KMS-11 (cell line): ENCODE data around the gene TMTC1.

Experiments
- H2AFZ ChIP-seq: fragments of 200-600 bp; sonication (generic); 2 replicates; pipeline ENCODE4 v1.6.1; 2016; ENCODE audit warnings: antibody characterized with exemption, mixed run types, low read depth
- H3K27ac ChIP-seq: fragments of 200-600 bp; sonication (generic); 2 replicates; pipeline ENCODE4 v1.6.1; 2016; ENCODE audit warnings: mild to moderate bottlenecking, mixed run types
- H3K27me3 ChIP-seq: fragments of 200-600 bp; sonication (generic); 2 replicates; pipeline ENCODE4 v1.6.1; 2017; ENCODE audit warnings: mild to moderate bottlenecking, low read depth, mixed run types, moderate library complexity; ENCODE audit not compliant: insufficient read depth
- H3K36me3 ChIP-seq: fragments of 200-600 bp; sonication (generic); 2 replicates; pipeline ENCODE4 v1.6.1; 2017; ENCODE audit warnings: mild to moderate bottlenecking, mixed run types; ENCODE audit not compliant: insufficient read depth
- H3K4me1 ChIP-seq: fragments of 200-600 bp; sonication (generic); 2 replicates; pipeline ENCODE4 v1.6.1; 2016; ENCODE audit warnings: mild to moderate bottlenecking, low read depth, mixed run types; ENCODE audit not compliant: poor library complexity, severe bottlenecking
- H3K4me2 ChIP-seq: fragments of 200-600 bp; sonication (generic); 2 replicates; pipeline ENCODE4 v1.7.0; 2016; ENCODE audit warnings: mild to moderate bottlenecking, mixed run types
- H3K4me3 ChIP-seq: fragments of 200-600 bp; sonication (generic); IDR thresholded peaks from 2 replicates; pipeline ENCODE4 v1.6.1; 2017; ENCODE audit warnings: low read depth, low read length, mixed read lengths; ENCODE audit not compliant: insufficient read depth
- H3K79me2 ChIP-seq: fragments of 200-600 bp; sonication (generic); 2 replicates; pipeline ENCODE4 v1.6.1; 2016; ENCODE audit warnings: low read depth, mixed run types; ENCODE audit not compliant: insufficient read depth
- H3K9ac ChIP-seq: fragments of 200-600 bp; sonication (generic); 2 replicates; pipeline ENCODE4 v1.6.1; 2016; ENCODE audit warnings: mild to moderate bottlenecking, mixed run types
- H4K20me1 ChIP-seq: fragments of 200-600 bp; sonication (generic); 2 replicates; pipeline ENCODE4 v1.6.1; 2016; ENCODE audit warnings: mild to moderate bottlenecking, mixed run types; ENCODE audit not compliant: insufficient read depth
- TF ChIP-seq, protein P1 (sequence below): fragments of 200-600 bp; sonication (generic); conservative IDR thresholded peaks from 2 replicates; pipeline ENCODE4 v1.6.1; 2017; ENCODE audit warnings: low read depth, mild to moderate bottlenecking, antibody characterized with exemption, low read length, moderate library complexity, mixed read lengths

Gene TMTC1

DNA sequence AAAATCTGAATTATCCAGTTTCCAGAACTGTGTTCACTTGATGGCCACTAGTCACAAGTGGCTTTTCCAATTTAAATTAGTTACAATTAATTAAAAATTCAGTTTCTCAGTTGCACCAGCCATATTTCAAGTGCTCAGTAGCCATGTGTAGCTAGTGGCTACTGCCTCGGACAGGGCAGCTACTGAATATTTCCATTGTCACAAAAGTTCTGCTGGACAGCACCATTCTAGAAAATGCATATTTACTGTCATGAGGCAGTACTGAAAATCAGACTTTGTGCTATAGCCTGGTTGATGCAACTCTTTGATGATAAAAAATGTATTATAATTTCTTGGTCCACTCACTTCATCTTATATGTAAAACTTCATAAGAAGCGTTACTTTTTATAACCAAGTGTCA, 274.8 kb downstream of the TMTC1 start:
- no peaks in the 10 kb centered on the region for H3K27me3 ChIP-seq
- TF ChIP-seq, protein P1, sequence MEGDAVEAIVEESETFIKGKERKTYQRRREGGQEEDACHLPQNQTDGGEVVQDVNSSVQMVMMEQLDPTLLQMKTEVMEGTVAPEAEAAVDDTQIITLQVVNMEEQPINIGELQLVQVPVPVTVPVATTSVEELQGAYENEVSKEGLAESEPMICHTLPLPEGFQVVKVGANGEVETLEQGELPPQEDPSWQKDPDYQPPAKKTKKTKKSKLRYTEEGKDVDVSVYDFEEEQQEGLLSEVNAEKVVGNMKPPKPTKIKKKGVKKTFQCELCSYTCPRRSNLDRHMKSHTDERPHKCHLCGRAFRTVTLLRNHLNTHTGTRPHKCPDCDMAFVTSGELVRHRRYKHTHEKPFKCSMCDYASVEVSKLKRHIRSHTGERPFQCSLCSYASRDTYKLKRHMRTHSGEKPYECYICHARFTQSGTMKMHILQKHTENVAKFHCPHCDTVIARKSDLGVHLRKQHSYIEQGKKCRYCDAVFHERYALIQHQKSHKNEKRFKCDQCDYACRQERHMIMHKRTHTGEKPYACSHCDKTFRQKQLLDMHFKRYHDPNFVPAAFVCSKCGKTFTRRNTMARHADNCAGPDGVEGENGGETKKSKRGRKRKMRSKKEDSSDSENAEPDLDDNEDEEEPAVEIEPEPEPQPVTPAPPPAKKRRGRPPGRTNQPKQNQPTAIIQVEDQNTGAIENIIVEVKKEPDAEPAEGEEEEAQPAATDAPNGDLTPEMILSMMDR = no peak
- H3K4me3 ChIP-seq = no peak overlapping the region
- no peaks in the 10 kb centered on the region for H3K36me3 ChIP-seq
- H3K9ac ChIP-seq = no peak overlapping the region
- no peak overlapping the region for H2AFZ ChIP-seq
- H4K20me1 ChIP-seq = no peaks in the 10 kb centered on the region
- no peaks in the 10 kb centered on the region for H3K4me1 ChIP-seq
- no peak overlapping the region for H3K27ac ChIP-seq
- H3K4me2 ChIP-seq = no peak overlapping the region
- H3K79me2 ChIP-seq = no peaks in the 10 kb centered on the region

DNA sequence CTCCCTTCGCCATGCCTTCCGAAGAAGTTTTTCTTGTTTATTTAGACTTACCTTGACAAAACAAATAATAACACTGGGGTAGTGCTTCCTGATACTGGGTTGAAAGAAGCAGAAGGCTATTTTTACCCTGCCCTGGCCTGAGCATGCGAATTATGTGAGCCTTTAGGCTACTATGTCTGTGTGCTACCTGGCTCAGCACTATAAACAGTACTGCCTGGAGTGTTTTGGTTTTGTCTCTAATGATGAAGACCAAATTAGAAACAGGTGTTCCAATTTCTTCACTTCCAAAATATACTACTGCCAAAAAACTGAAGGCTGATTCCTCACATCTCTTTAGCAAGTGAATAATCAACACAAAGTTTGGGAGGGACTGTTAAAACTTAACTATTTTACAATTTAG, 278.6 kb downstream of the TMTC1 start:
- H3K27ac ChIP-seq = no peak overlapping the region
- TF ChIP-seq, protein P1 = no peak
- H3K27me3 ChIP-seq = no peaks in the 10 kb centered on the region
- no peaks in the 10 kb centered on the region for H3K4me1 ChIP-seq
- no peaks in the 10 kb centered on the region for H3K79me2 ChIP-seq
- no peak overlapping the region for H2AFZ ChIP-seq
- no peaks in the 10 kb centered on the region for H3K36me3 ChIP-seq
- no peak overlapping the region for H3K4me2 ChIP-seq
- H3K9ac ChIP-seq = no peak overlapping the region
- H3K4me3 ChIP-seq = no peak overlapping the region
- no peaks in the 10 kb centered on the region for H4K20me1 ChIP-seq

DNA sequence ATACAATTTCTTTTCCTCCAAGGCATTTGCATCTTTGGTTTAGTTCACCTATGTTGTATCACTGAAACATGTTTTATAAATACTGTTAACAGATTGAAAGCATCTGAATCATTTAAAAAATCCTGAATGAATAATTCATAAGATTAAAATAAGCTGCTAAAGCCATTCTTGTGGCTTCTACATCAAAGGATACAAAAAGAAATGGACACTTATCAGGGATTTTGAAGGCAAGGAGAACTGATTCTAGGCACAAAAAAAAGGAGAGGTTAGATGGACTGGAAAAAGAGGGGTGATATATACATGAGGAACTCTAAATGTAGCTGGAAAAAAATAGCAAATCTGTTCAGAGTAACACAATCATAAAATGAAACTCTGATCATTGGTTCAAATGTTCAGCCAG, 280.5 kb downstream of the TMTC1 start:
- H3K4me2 ChIP-seq = no peak overlapping the region
- TF ChIP-seq, protein P1 = no peak
- no peaks in the 10 kb centered on the region for H3K79me2 ChIP-seq
- H3K4me3 ChIP-seq = no peak overlapping the region
- no peak overlapping the region for H2AFZ ChIP-seq
- no peaks in the 10 kb centered on the region for H3K27me3 ChIP-seq
- no peak overlapping the region for H3K9ac ChIP-seq
- H3K36me3 ChIP-seq = no peaks in the 10 kb centered on the region
- H3K27ac ChIP-seq = no peak overlapping the region
- no peaks in the 10 kb centered on the region for H4K20me1 ChIP-seq
- no peaks in the 10 kb centered on the region for H3K4me1 ChIP-seq

DNA sequence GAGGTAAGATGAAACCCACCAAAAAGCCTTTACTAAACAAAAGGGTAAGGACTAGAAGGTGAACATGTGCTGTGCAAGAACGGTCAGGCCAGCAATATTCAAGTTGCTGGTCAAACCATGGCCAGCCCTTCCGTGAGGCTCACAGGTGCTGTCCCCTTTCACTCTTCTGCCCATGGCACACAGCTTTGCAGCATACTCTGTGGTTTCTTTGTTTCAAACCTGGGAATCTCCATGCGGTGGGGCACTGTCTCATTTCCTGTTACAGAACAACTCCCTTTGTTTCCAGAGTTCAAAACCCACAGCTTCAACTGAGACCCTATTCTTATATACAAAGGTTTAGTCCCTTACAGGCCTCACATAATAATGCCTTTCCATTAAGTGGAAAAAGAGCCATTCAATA, 284.5 kb downstream of the TMTC1 start:
- H3K27ac ChIP-seq = no peak overlapping the region
- no peak overlapping the region for H3K4me3 ChIP-seq
- no peaks in the 10 kb centered on the region for H3K36me3 ChIP-seq
- no peak overlapping the region for H3K4me2 ChIP-seq
- no peaks in the 10 kb centered on the region for H3K4me1 ChIP-seq
- no peaks in the 10 kb centered on the region for H3K27me3 ChIP-seq
- H3K79me2 ChIP-seq = no peaks in the 10 kb centered on the region
- H3K9ac ChIP-seq = no peak overlapping the region
- no peak overlapping the region for H2AFZ ChIP-seq
- H4K20me1 ChIP-seq = no peaks in the 10 kb centered on the region
- TF ChIP-seq, protein P1 = no peak

DNA sequence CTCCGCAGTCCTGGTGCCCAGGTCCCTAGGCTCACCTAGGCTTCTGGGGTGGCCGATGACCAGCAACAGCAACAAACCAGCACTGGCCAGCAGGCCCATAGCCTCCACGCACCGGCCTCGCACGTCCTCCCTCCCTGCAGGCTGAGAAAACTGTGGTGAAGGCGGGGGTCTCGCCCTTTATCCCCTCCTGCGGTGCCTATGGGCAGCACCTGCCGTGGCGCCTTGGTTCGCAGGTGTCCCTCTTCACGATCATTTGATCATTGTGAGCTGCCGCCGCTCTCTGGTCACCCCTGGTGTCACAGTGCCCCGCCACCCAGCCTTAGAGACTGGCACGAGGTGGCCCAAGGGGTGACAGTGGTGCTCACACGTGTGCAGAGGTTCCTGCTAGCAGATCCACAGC, 286.2 kb downstream of the TMTC1 start, which contains the start of gene OVCH1:
OVCH1 (minus strand) TSS at position 99 of the 400 bp plus-strand sequence; CDS start at position 99, 0 bp downstream.
- Histone ChIP-seq H2AFZ (no peak within 1 kb of the TSS), H3K4me3 (no peak within 1 kb of the TSS), H3K27ac (no peak within 1 kb of the TSS), H4K20me1 (no peaks in the 10 kb centered on the region), H3K27me3 (no peaks in the 10 kb centered on the region), H3K4me2 (no peak within 1 kb of the TSS), H3K4me1 (no peaks in the 10 kb centered on the region), H3K9ac (no peak within 1 kb of the TSS), H3K79me2 (no peaks in the 10 kb centered on the region), H3K36me3 (no peaks in the 10 kb centered on the region)
- TF ChIP-seq, protein P1 = no peak
